PC-9 (cell line): ENCODE results near the gene PDZD7. TPM values are rescaled to one million over a fixed set of nuclear protein-coding genes. Genes with fewer than 3 reads are reported as not detected.

ENCODE experiments used
- BruUV-seq: library from RNA; stranded (reverse); fragments of 400-500 nt; replicated peaks from 2 replicates; lab custom pipeline; 2021; lab: Mats Ljungman, UMichigan
- CTCF ChIA-PET: fragments of 300-600 bp; sonication (Branson Sonifier 250); formaldehyde crosslinking; loops from one replicate; lab custom pipeline; 2022; ENCODE audit warnings: antibody characterized with exemption; lab: Charles Lee
- POLR2A ChIA-PET: fragments of 300-600 bp; sonication (Branson Sonifier 250); formaldehyde crosslinking; loops from one replicate; lab custom pipeline; 2022; ENCODE audit warnings: antibody characterized with exemption; ENCODE audit not compliant: unreplicated experiment; lab: Charles Lee
- DNase-seq, 2 experiments: peaks; one replicate each; pipeline versions ENCODE4 v3.0.0 to v3.0.0-alpha.2; 2015 to 2022; ENCODE audit warnings: mixed read lengths in 1 of 2
- H2AFZ ChIP-seq: fragments of 200-600 bp; sonication (generic); 2 replicates; pipeline ENCODE4 v1.8.1; 2017; ENCODE audit warnings: antibody characterized with exemption
- H3F3A ChIP-seq: fragments of 200-600 bp; sonication (generic); 2 replicates; pipeline ENCODE4 v1.8.1; 2017; ENCODE audit warnings: antibody characterized with exemption, mild to moderate bottlenecking, low read depth; ENCODE audit not compliant: insufficient read depth
- H3K27ac ChIP-seq: fragments of 200-600 bp; sonication (generic); 2 replicates; pipeline ENCODE4 v1.6.1; 2016; ENCODE audit warnings: mixed run types
- H3K27me3 ChIP-seq: fragments of 200-600 bp; sonication (generic); 2 replicates; pipeline ENCODE4 v1.6.1; 2016; ENCODE audit warnings: low read depth, mixed run types; ENCODE audit not compliant: insufficient read depth
- H3K36me3 ChIP-seq: fragments of 200-600 bp; sonication (generic); 2 replicates; pipeline ENCODE4 v1.6.1; 2016; ENCODE audit warnings: low read depth, mixed run types
- H3K4me1 ChIP-seq: fragments of 200-600 bp; sonication (generic); replicated peaks from 2 replicates; pipeline ENCODE4 v1.6.1; 2016; ENCODE audit warnings: mixed run types; ENCODE audit not compliant: insufficient read depth
- H3K4me2 ChIP-seq: fragments of 200-600 bp; sonication (generic); 2 replicates; pipeline ENCODE4 v1.6.1; 2017; ENCODE audit warnings: mixed run types
- H3K4me3 ChIP-seq: fragments of 200-600 bp; sonication (generic); 2 replicates; pipeline ENCODE4 v1.6.1; 2016; ENCODE audit warnings: mixed run types
- H3K79me2 ChIP-seq: fragments of 200-600 bp; sonication (generic); 2 replicates; pipeline ENCODE4 v1.6.1; 2017; ENCODE audit warnings: low read depth, mixed run types
- H3K9me2 ChIP-seq: fragments of 200-600 bp; sonication (generic); 2 replicates; pipeline ENCODE4 v1.8.1; 2017; ENCODE audit warnings: mild to moderate bottlenecking; ENCODE audit not compliant: insufficient read depth
- H3K9me3 ChIP-seq: fragments of 200-600 bp; sonication (generic); 2 replicates; pipeline ENCODE4 v1.8.1; 2016; ENCODE audit warnings: low read depth; ENCODE audit not compliant: insufficient read depth
- H4K20me1 ChIP-seq: fragments of 200-600 bp; sonication (generic); 2 replicates; pipeline ENCODE4 v1.8.1; 2017; ENCODE audit not compliant: insufficient read depth
- CTCF ChIP-seq: fragments of 200-600 bp; sonication (generic); conservative IDR thresholded peaks from 2 replicates; pipeline ENCODE4 v1.6.1; 2017; ENCODE audit warnings: mixed run types, antibody characterized with exemption, mild to moderate bottlenecking, moderate library complexity
- EZH2 ChIP-seq: fragments of 200-600 bp; sonication (generic); IDR thresholded peaks from 2 replicates; pipeline ENCODE4 v1.8.0; 2017; ENCODE audit warnings: antibody characterized with exemption, low read depth
- intact Hi-C: fragments of 100-400 bp; cut with micrococcal nuclease; formaldehyde crosslinking; loops from one replicate; pipeline ENCODE4 v1.10.0; 2022; ENCODE audit not compliant: unreplicated experiment
- total RNA-seq: library from RNA; stranded (reverse); gene quantifications from 2 replicates; pipeline ENCODE4 v1.2.3, GENCODE V29; 2021

The PDZD7 gene
- total RNA-seq, 1 experiment from 2014 or later, result 2.8 TPM

DNA sequence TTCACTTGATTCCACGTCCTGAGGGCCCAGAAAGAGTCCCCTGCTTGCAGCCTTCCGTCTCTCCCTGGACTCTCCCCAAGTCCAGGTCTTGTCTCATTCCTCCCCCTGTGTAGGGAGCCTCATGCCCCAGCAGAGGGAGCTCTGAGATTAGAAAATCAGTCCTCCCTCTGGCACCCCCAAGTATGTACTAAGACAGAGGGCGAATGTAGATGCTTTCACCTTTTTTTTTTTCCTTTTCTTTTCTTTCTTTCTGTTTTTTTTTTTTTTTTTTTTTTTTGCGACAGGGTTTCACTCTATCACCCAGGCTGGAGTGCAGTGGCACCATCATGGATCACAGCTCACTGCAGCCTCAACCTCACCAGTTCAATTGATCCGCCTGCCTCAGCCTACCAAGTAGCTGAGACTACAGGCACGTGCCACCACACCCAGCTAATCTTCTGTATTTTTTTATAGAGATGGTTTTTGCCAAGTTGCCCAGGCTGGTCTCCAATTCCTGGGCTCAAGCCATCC is 10.4 kb upstream of the PDZD7 start:
- ChIA-PET POLR2A (interaction anchor here (0.6 kb wide), 1 partner anchor 9 kb away, joined by 5 read pairs; no protein-coding TSS in a partner anchor), CTCF (interaction anchor here (0.5 to 1.0 kb wide), 3 partner anchors 10 to 82 kb away, joined by 3 to 17 read pairs (median 16); partner anchors contain the start of genes PDZD7 and SFXN3)
- Histone ChIP-seq H3K27ac (no peak overlapping the region), H3K79me2 (no peaks in the 10 kb centered on the region), H2AFZ (no peak overlapping the region), H3K9me3 (no peaks in the 10 kb centered on the region), H3K36me3 (no peaks in the 10 kb centered on the region), H3K4me1 (peaks cover 21% of the 10 kb centered on the region), H3K9me2 (no peaks in the 10 kb centered on the region), H3K27me3 (no peaks in the 10 kb centered on the region), H4K20me1 (no peaks in the 10 kb centered on the region), H3K4me2 (no peak overlapping the region), H3K4me3 (no peak overlapping the region), H3F3A (peaks cover 9% of the 10 kb centered on the region)
- intact Hi-C loops, result loop anchor here (1.0 to 10.0 kb wide), 2 partner anchors 101 to 533 kb away; no protein-coding TSS in a partner anchor
- peak; percentile 55 to 70 for DNase-seq
- BruUV-seq, result no TSS peak
- peak; percentile 74 for TF ChIP-seq CTCF
- TF ChIP-seq EZH2, result no peak

DNA sequence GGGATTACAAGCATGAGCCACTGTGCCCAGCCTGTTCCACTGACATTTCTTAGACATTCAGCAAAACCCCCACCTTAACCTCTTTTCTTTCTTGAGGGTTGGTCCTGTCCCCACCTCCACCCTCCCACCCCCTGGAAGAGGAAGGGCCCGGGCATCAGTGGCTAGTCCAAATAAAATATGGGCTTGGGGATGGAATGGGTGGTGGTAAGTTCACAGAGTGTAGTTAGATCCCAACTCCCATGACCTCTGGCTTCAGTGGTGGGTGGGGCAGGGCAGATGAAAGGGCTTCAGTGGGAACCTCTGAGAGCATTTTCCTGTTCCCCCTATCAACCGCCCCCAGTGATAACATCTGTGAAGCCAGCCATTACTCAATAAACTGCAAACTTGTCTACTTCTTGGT is 9.9 kb upstream of the PDZD7 start:
- no peak for DNase-seq
- Histone ChIP-seq H2AFZ (no peak overlapping the region), H3F3A (peaks cover 9% of the 10 kb centered on the region), H3K9me2 (no peaks in the 10 kb centered on the region), H3K79me2 (no peaks in the 10 kb centered on the region), H3K36me3 (no peaks in the 10 kb centered on the region), H3K27ac (no peak overlapping the region), H4K20me1 (no peaks in the 10 kb centered on the region), H3K27me3 (no peaks in the 10 kb centered on the region), H3K4me1 (peaks cover 21% of the 10 kb centered on the region), H3K4me2 (no peak overlapping the region), H3K9me3 (no peaks in the 10 kb centered on the region), H3K4me3 (no peak overlapping the region)
- ChIA-PET POLR2A (no interaction called here), CTCF (interaction anchor here (0.7 to 1.0 kb wide), 2 partner anchors 10 to 83 kb away, joined by 16 to 17 read pairs; partner anchors contain the start of genes PDZD7 and SFXN3)
- no TSS peak for BruUV-seq
- intact Hi-C loops, result loop anchor here (1.0 to 10.0 kb wide), 2 partner anchors 101 to 534 kb away; no protein-coding TSS in a partner anchor
- TF ChIP-seq CTCF (no peak), EZH2 (no peak)

- no peak overlapping the region for H2AFZ ChIP-seq
- TF ChIP-seq CTCF (no peak), EZH2 (no peak)
- no peaks in the 10 kb centered on the region for H3K79me2 ChIP-seq
- ChIA-PET CTCF (interaction anchor here (0.7 kb wide), 1 partner anchor 71 kb away, joined by 3 read pairs; no protein-coding TSS in a partner anchor), POLR2A (no interaction called here)
- intact Hi-C loops, result loop anchor here (10.0 kb wide), 1 partner anchor 535 kb away; no protein-coding TSS in a partner anchor
- no peak overlapping the region for H3K4me3 ChIP-seq
- no peaks in the 10 kb centered on the region for H3K27me3 ChIP-seq
- BruUV-seq, result no TSS peak
- H3K9me3 ChIP-seq, result no peaks in the 10 kb centered on the region
- H3K9me2 ChIP-seq, result no peaks in the 10 kb centered on the region
- H3F3A ChIP-seq, result peaks cover 9% of the 10 kb centered on the region
- H3K27ac ChIP-seq, result no peak overlapping the region
- no peaks in the 10 kb centered on the region for H4K20me1 ChIP-seq
- H3K4me2 ChIP-seq, result no peak overlapping the region
- no peak for DNase-seq
- H3K4me1 ChIP-seq, result peaks cover 21% of the 10 kb centered on the region
- H3K36me3 ChIP-seq, result no peaks in the 10 kb centered on the region
These were observed 9.1 kb upstream of the PDZD7 start for GRCh38 chr10:101040061-101040460.
